Loucy (cell line): ENCODE results near the gene CTXN3.

Source experiments
- H2AFZ ChIP-seq: fragments of 200-600 bp; sonication (generic); 2 replicates; pipeline ENCODE4 v1.6.0; 2016; ENCODE audit warnings: antibody characterized with exemption, mild to moderate bottlenecking, low read length, moderate library complexity
- H3F3A ChIP-seq: fragments of 200-600 bp; 2 replicates; pipeline ENCODE4 v1.6.0; 2016; ENCODE audit warnings: antibody characterized with exemption, low read depth, mild to moderate bottlenecking
- H3K27me3 ChIP-seq: fragments of 200-600 bp; sonication (generic); 2 replicates; pipeline ENCODE4 v1.6.1; 2014; ENCODE audit warnings: low read length, mild to moderate bottlenecking; ENCODE audit not compliant: insufficient read depth, poor library complexity, severe bottlenecking
- H3K36me3 ChIP-seq: fragments of 200-600 bp; sonication (generic); 2 replicates; pipeline ENCODE4 v1.6.1; 2016; ENCODE audit warnings: low read length; ENCODE audit not compliant: insufficient read depth
- H3K4me1 ChIP-seq: fragments of 200-600 bp; sonication (generic); 2 replicates; pipeline ENCODE4 v1.5.1; 2014; ENCODE audit warnings: low read length, mild to moderate bottlenecking; ENCODE audit not compliant: insufficient read depth, poor library complexity, severe bottlenecking
- H3K4me2 ChIP-seq: fragments of 200-600 bp; sonication (generic); 2 replicates; pipeline ENCODE4 v1.6.0; 2014; ENCODE audit warnings: antibody characterized with exemption, low read length, low read depth, mild to moderate bottlenecking; ENCODE audit not compliant: poor library complexity, severe bottlenecking
- H3K4me3 ChIP-seq: fragments of 200-600 bp; sonication (generic); 2 replicates; pipeline ENCODE4 v1.5.1; 2014; ENCODE audit warnings: low read length, mild to moderate bottlenecking, mixed read lengths; ENCODE audit not compliant: poor library complexity, severe bottlenecking
- H3K79me2 ChIP-seq: fragments of 200-600 bp; sonication (generic); 2 replicates; pipeline ENCODE4 v1.6.1; 2014; ENCODE audit warnings: low read length; ENCODE audit not compliant: insufficient read depth
- H3K9ac ChIP-seq: fragments of 200-600 bp; sonication (generic); 2 replicates; pipeline ENCODE4 v1.6.0; 2014; ENCODE audit warnings: mild to moderate bottlenecking, low read depth, low read length, moderate library complexity; ENCODE audit not compliant: poor library complexity, severe bottlenecking
- H3K9me2 ChIP-seq: fragments of 200-600 bp; sonication (generic); replicated peaks from 2 replicates; pipeline ENCODE4 v1.6.1; 2016; ENCODE audit warnings: low read depth, low read length, mixed read lengths
- H3K9me3 ChIP-seq: fragments of 200-600 bp; sonication (generic); 2 replicates; pipeline ENCODE4 v1.6.1; 2014; ENCODE audit warnings: mild to moderate bottlenecking, antibody characterized with exemption, low read length, low read depth; ENCODE audit not compliant: insufficient read depth
- H4K20me1 ChIP-seq: fragments of 200-600 bp; sonication (generic); 2 replicates; pipeline ENCODE4 v1.6.0; 2014; ENCODE audit warnings: antibody characterized with exemption, low read length, mild to moderate bottlenecking; ENCODE audit not compliant: insufficient read depth, poor library complexity, severe bottlenecking
- EZH2phosphoT487 ChIP-seq: fragments of 200-600 bp; IDR thresholded peaks from 2 replicates; pipeline ENCODE4 v1.6.1; 2018; ENCODE audit warnings: antibody characterized with exemption, mild to moderate bottlenecking, moderate library complexity, borderline replicate concordance
- TF ChIP-seq, protein P1 (sequence below): fragments of 200-600 bp; sonication (generic); conservative IDR thresholded peaks from 2 replicates; pipeline ENCODE4 v1.5.1; 2014; ENCODE audit warnings: mild to moderate bottlenecking, antibody characterized with exemption, low read length

Gene CTXN3

DNA sequence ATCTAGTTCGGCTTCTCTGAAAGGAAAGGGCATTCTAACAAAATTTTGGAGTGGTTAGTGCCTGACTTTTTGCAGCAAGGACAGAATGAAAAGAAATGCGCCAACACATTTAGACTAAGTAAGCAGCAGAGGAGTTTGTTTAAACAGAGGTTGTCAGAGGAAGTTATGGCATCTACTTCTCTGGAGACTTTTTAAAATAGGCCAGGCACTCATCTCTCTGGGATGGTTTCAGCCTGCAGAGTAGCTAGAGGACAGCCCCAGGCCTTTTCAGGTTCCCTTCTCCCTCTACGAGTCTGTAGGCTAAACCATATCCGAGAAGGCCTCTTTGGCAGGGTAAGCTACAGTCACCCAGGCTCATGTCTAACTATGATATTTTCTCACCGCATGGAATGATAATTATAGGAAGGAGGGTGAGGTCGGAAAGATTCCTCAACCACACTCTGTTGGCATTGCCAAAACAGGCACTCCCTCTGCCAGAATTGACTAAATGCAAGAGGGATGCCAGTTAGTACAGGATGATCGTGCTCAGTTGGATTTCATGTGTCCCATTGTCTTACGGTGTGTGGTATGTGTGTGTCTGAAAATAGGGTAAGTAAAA is 1.4 kb upstream of the CTXN3 start:
- Histone ChIP-seq H4K20me1 (no peaks in the 10 kb centered on the region), H3K36me3 (no peaks in the 10 kb centered on the region), H3K9ac (no peak overlapping the region), H3K9me2 (no peaks in the 10 kb centered on the region), H2AFZ (no peak overlapping the region), H3K4me1 (no peaks in the 10 kb centered on the region), H3K4me2 (no peak overlapping the region), H3F3A (no peaks in the 10 kb centered on the region), H3K79me2 (no peaks in the 10 kb centered on the region), H3K27me3 (no peaks in the 10 kb centered on the region), H3K4me3 (no peak overlapping the region), H3K9me3 (no peaks in the 10 kb centered on the region)
- TF ChIP-seq, protein P1, sequence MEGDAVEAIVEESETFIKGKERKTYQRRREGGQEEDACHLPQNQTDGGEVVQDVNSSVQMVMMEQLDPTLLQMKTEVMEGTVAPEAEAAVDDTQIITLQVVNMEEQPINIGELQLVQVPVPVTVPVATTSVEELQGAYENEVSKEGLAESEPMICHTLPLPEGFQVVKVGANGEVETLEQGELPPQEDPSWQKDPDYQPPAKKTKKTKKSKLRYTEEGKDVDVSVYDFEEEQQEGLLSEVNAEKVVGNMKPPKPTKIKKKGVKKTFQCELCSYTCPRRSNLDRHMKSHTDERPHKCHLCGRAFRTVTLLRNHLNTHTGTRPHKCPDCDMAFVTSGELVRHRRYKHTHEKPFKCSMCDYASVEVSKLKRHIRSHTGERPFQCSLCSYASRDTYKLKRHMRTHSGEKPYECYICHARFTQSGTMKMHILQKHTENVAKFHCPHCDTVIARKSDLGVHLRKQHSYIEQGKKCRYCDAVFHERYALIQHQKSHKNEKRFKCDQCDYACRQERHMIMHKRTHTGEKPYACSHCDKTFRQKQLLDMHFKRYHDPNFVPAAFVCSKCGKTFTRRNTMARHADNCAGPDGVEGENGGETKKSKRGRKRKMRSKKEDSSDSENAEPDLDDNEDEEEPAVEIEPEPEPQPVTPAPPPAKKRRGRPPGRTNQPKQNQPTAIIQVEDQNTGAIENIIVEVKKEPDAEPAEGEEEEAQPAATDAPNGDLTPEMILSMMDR, result no peak
- no peak for TF ChIP-seq EZH2phosphoT487

DNA sequence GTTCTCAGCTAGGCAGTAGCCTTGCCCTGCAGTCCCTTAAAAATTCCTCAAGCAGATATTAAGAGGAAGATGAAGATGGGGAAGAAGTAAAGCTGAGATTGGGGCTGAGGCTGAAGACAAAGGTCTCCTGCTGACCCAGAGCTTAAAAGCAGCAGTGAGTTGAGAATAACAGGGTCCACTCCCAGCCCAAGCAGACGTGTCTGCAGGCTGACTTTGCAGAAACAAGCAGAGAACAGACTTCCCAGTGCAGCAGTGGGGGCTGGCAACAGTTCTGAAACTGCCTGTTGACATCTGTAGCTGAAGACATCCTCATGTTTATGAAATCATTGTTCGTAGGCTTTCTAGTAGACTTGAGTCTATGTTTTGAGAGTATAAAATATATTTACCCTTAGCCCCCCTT is 1.1 kb downstream of the CTXN3 start:
- Histone ChIP-seq H3K4me2 (no peak overlapping the region), H3K9me2 (no peaks in the 10 kb centered on the region), H3K27me3 (no peaks in the 10 kb centered on the region), H3K9ac (no peak overlapping the region), H2AFZ (no peak overlapping the region), H3K4me3 (no peak overlapping the region), H3K79me2 (no peaks in the 10 kb centered on the region), H3F3A (no peaks in the 10 kb centered on the region), H3K9me3 (no peaks in the 10 kb centered on the region), H3K36me3 (no peaks in the 10 kb centered on the region), H3K4me1 (no peaks in the 10 kb centered on the region), H4K20me1 (no peaks in the 10 kb centered on the region)
- TF ChIP-seq EZH2phosphoT487, result no peak
- TF ChIP-seq, protein P1, result no peak

DNA sequence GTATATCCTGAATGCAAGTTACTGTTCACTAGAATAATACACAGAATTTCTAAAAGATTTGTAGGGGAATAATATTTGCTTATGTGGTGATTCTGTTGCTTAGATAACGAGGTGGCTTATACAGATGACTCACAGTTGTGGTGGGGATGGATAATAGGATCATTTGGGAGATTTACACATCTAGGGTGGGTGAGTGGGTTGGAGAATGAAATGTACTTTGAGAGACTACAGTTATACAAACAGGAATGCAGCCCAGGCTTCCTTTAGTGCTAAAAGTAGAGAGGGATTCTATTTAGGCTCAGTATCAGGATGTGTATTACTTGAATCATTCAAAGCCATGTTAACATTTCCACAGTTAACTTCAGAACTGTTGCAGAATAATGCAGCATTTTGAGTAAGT is 1.8 kb downstream of the CTXN3 start:
- TF ChIP-seq, protein P1, result no peak
- no peak for TF ChIP-seq EZH2phosphoT487
- no peak overlapping the region for H3K9ac ChIP-seq
- H3K4me3 ChIP-seq, result no peak overlapping the region
- no peak overlapping the region for H3K4me2 ChIP-seq
- H4K20me1 ChIP-seq, result no peaks in the 10 kb centered on the region
- H3K9me3 ChIP-seq, result no peaks in the 10 kb centered on the region
- H3F3A ChIP-seq, result no peaks in the 10 kb centered on the region
- no peaks in the 10 kb centered on the region for H3K79me2 ChIP-seq
- no peaks in the 10 kb centered on the region for H3K4me1 ChIP-seq
- H3K27me3 ChIP-seq, result no peaks in the 10 kb centered on the region
- no peaks in the 10 kb centered on the region for H3K36me3 ChIP-seq
- no peaks in the 10 kb centered on the region for H3K9me2 ChIP-seq
- no peak overlapping the region for H2AFZ ChIP-seq
